Measurements from ENCODE around the gene OPCML.

Gene OPCML

DNA sequence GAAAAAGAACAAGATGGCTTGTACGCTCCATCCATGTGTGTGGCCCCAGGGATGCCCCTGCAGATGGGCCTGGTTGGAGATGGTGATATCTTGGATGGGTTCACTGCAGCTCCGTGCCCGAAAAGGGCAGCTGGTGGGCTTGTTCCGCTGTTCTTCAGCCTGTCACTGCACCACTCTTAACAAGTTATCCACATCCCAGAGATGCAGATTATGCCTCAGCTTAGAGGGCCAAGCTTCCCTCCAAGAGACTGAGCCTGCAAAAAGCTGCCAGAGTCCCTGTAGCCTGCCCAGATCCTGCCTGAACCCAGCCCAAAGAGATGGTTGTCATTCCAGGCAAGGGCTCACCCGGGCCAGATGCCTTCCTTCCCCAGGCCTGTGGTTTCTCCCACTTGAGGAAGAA is 308.0 kb downstream of the OPCML start:
- no peak for DNase-seq

GRCh38 chr11:133222425-133223330 is 309.6 kb downstream of the OPCML start:
- DNase-seq, result no peak

DNA sequence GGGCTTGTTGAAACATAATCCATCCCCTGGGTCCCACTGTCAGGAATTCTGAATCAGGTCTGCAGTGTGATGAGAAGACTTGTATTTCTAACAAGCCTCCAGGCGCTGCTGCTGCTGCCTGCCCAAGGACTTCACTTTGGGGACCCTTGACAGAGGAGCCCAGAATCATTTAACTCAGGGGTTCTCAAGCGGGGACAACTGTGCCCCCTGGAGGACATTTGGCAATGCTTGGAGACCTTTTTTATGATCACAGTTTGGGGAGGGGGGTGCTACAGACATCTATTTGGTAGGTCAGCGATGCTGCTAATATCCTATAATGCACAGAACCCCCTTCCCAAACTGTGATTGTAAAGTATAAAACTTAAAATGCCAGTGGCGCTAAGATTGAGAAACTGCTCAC is 312.8 kb downstream of the OPCML start:
- no peak for DNase-seq

DNA sequence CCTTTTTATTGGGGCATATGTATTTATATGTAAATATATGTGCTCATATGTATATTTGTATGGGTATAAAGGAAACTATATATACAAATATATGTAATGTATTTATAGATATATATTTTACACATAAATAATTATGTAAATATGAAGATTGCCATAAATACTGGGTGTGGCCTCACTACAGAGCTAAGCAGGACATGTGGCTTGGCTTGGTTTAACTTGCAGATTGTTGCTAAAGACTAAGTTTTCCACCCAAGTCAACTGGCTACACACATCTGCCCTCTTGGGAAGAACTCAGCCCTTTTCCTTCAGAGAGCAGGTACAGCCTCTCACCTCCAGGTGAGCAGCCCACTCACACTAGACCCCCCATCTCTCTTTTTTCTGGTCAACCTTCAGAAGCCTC is 315.5 kb downstream of the OPCML start:
- no peak for DNase-seq

DNA sequence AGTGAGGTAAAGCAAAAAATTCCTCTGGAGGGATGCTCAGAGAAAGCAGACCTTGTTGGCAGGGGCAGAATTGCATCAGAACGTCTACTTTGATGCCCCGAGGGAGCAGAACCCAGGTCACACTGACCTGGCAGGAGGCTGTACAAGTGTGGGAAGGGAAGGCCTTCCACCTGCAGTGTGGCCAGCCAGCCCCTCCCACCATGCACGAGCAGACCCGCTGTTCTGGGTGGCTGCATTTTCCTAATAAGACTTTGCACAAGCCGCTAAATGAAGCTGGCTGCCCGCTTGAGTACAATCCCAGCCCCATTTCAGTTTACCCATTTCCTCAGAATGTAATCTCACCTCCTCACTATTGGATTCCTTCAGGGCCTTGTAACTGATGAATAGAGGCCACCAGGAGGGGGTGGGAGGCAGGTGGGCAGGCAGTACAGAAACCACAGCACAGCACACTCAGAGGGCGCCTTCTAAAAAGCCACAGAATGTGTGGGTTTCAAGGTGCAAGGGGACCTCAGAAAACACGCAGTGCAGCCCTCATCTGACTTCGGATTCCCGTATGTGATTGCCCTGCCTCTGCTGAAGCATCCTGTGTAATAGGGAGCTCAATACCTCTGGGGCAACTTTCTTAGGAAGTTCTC is 316.6 kb downstream of the OPCML start:
- no peak for DNase-seq

DNA sequence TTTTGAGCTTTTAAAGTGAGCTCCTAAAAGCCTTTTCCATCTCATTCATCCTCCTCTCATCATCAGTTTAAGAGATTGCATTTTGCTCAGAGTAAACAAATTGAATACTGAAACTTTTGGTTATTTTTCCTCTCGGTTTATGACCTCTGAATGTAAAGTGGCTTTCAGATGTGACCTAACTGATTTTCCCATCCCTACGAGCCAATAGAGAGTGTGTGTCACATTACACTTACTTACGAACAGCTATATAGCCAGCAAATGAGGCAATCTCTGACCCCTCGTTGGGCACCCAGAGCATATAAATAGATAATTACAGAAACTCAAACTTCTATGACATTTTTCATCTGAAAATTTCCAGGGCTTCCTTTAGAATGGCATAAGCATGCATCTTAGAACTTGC is 317.7 kb downstream of the OPCML start:
- DNase-seq, result no peak

DNA sequence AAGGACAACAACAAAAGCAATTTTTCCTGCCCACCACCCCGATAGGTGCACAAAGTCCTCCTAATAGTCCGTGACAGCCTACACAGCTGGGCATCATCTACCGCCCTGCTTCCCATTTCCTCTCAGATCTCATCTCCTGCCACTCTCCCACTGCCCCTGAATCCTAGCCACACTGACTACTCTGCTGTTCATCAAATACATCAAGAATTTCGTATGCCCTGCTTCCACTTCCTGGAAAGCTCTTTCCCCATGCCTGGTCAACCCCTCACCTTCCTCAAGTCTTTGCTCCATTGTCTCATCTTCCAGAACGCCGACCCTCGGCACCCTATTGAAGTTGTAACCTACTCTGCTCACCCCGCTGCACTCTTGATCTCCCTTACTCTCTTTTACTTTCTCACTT is 320.1 kb downstream of the OPCML start:
- no peak for DNase-seq

DNA sequence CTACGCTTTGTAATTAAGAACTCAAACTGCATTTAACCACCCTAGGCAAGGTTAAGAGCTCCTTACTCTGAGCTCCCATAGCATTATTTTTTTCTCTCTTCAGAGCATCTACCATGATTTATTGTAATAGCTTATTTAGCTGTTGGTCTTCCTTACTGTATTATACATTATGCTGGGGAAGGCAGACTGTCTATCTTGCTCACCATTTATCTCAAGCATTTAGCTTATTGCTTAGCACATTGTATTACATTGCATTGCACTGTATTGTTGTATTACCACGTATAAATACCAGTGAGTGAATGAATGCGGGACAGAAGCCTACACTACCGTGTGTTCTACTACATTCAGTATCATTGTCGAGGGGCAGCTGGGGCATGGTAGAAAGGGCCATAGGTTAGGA is 324.3 kb downstream of the OPCML start:
- no peak for DNase-seq

GRCh38 chr11:133206313-133207005 is 325.8 kb downstream of the OPCML start:
- DNase-seq, result no peak

- no peak for DNase-seq
These were observed 328.1 kb downstream of the OPCML start for GRCh38 chr11:133204158-133204557.

DNA sequence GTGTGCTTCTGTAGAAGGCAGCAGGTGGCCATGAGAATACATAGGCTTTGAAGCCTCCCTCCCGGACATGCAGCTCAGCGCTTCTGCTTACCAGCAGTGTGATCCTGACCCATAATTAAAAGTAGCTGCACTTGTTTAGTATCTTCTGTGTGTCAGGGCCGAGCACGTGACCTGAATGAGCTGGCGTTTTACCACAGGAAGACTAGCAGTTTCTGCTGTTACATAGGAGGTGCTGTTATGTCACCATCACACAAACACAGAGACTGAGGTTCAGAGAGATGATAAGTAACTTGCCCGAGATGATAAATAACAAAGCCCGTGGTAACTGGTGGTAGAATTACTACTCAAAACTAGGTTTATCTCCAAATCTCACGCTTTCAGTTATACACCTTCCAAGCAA is 329.5 kb downstream of the OPCML start:
- no peak for DNase-seq

- no peak for DNase-seq
These were observed 333.9 kb downstream of the OPCML start for GRCh38 chr11:133198438-133198837.

GRCh38 chr11:133197425-133197824 is 334.9 kb downstream of the OPCML start:
- no peak for DNase-seq

- no peak for DNase-seq
These were observed 340.4 kb downstream of the OPCML start for GRCh38 chr11:133191931-133192330.

GRCh38 chr11:133181667-133182066 is 350.6 kb downstream of the OPCML start:
- no peak for DNase-seq

DNA sequence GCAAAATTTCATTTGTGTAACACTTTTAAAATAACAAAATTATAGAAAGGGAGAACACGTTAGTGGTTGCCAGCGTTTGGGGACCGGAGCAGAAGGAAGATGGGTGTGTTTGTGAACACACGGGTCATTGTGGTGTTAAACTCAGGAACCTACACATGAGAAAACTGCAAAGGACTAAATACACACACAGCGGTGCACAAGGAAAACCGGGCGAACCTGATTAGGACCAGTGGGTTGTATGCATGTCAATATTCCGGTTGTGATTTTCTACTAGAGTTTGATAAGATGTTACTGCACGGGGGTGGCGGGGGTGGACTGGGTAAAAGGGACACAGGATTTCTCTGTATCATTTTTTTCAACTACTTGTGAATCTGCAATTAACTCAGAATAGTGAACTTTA is 351.2 kb downstream of the OPCML start:
- DNase-seq, result no peak

DNA sequence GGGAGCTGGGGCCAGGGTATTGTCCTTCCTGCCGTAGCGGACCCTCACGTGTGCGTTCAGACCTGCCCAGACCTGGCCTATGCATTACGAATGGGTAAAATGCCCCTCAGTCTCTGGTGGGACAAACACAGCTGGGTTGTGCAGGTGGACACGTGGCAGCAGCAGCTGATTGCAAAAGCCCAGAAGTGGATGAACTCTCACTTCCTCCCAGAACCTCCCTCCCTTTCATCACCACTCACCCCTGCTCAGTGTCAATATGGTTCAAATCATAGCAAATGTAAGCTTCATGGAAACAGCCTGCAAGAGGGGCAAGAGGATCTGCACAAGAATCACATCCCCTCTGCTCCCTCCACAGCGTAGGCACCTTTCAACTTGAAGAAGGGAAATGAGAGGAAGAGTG is 352.1 kb downstream of the OPCML start:
- DNase-seq, result no peak

DNA sequence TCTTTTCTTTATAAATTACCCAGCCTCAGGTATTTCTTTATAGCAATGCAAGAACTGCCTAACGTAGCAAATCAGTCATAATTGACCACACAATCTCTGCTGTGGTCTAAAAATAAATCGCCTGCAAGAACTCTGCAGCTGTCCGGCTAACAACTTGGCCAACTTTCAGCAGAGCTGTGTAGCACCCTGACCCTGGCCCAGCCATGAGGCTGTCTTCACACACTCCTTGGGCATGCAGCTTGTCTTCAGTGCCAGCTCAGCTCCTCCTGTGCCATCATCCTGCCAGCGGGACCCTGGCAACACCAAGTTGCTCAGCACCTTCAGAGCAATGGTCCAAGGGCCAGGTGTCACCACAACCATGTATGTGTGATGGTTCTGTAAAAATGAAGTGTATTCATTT is 355.6 kb downstream of the OPCML start:
- no peak for DNase-seq

GRCh38 chr11:133175103-133175502 is 357.2 kb downstream of the OPCML start:
- no peak for DNase-seq

- no peak for DNase-seq
These were observed 358.4 kb downstream of the OPCML start for GRCh38 chr11:133173810-133174412.

DNA sequence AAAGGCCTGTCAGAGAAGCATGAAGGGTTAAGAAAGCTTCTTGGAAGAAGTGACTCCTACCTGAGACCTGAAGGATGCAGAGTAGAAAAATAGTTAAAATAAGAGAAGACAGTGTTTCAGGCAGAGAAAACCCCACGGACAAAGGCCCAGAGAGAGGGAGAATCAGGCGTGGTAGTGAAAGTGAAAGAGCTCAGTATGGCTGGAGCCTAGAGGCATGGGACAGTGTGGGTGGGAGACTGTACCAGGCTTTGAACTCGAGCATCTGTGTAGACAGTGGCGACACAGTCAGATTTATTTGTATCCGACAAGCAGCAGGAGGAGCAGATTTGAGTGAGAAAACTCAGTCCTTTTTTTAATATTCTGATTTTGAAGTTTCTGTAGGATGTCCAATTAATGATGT is 360.0 kb downstream of the OPCML start:
- no peak for DNase-seq

GRCh38 chr11:133171374-133171773 is 360.9 kb downstream of the OPCML start:
- DNase-seq, result no peak

DNA sequence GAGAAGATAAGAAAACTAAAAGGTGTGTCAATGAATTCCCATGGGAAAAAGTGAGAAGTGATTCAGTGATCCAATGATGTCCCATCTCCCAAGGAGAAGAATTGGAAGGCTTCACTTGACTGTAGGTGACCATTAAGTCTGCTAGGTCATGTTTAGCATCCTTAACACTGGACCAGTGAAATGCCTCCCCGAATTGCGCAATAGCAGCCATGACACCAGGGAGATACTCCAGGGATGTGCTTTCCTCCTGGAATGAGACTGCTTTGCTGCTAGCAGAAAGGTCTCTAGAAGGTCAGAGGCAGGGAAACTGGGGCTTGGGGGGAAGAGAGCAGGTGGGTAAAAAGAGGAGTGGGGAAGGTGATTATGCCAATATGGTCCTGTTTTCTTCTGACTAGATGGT is 364.3 kb downstream of the OPCML start:
- DNase-seq, result no peak

- no peak for DNase-seq
These were observed 365.6 kb downstream of the OPCML start for GRCh38 chr11:133166662-133167061.
